ENCODE measurements around the gene GBP6.

The GBP6 gene

GRCh38 chr1:89378001-89378400 is 14.1 kb downstream of the GBP6 start:
- no peaks in the 10 kb centered on the region for H3K9me3 ChIP-seq (ENCODE audit: control insufficient read depth, low read length)
- no peaks in the 10 kb centered on the region for H3K4me1 ChIP-seq
- H3K4me2 ChIP-seq (ENCODE audit: low read length) = no peak overlapping the region
- H3K79me2 ChIP-seq = no peaks in the 10 kb centered on the region
- H3K27ac ChIP-seq = no peak overlapping the region
- H2AFZ ChIP-seq = no peak overlapping the region
- H3K9ac ChIP-seq = no peak overlapping the region
- no peak for TF ChIP-seq CTCF (IDR thresholded peaks at IDR 0.05)
- no peak overlapping the region for H3K4me3 ChIP-seq (ENCODE audit: low read depth, low read length)
- no peaks in the 10 kb centered on the region for H3K36me3 ChIP-seq (ENCODE audit: control insufficient read depth, insufficient read depth, low read length)
- no peaks in the 10 kb centered on the region for H3K27me3 ChIP-seq (ENCODE audit: control insufficient read depth, insufficient read depth, low read length)

GRCh38 chr1:89381618-89382017 is 17.8 kb downstream of the GBP6 start:
- H3K27me3 ChIP-seq (ENCODE audit: control insufficient read depth, insufficient read depth, low read length) = no peaks in the 10 kb centered on the region
- no peaks in the 10 kb centered on the region for H3K4me1 ChIP-seq
- no peak overlapping the region for H3K27ac ChIP-seq
- no peaks in the 10 kb centered on the region for H3K36me3 ChIP-seq (ENCODE audit: control insufficient read depth, insufficient read depth, low read length)
- TF ChIP-seq CTCF (IDR thresholded peaks at IDR 0.05) = no peak
- no peak overlapping the region for H3K9ac ChIP-seq
- no peak overlapping the region for H3K4me3 ChIP-seq (ENCODE audit: low read depth, low read length)
- no peaks in the 10 kb centered on the region for H3K9me3 ChIP-seq (ENCODE audit: control insufficient read depth, low read length)
- H2AFZ ChIP-seq = no peak overlapping the region
- H3K79me2 ChIP-seq = no peaks in the 10 kb centered on the region
- no peak overlapping the region for H3K4me2 ChIP-seq (ENCODE audit: low read length)

GRCh38 chr1:89382479-89382878 is 18.6 kb downstream of the GBP6 start:
- Histone ChIP-seq H3K79me2 (no peaks in the 10 kb centered on the region), H3K4me2 (ENCODE audit: low read length) (no peak overlapping the region), H3K27ac (no peak overlapping the region), H3K36me3 (ENCODE audit: control insufficient read depth, insufficient read depth, low read length) (no peaks in the 10 kb centered on the region), H3K4me3 (ENCODE audit: low read depth, low read length) (no peak overlapping the region), H3K9ac (no peak overlapping the region), H3K27me3 (ENCODE audit: control insufficient read depth, insufficient read depth, low read length) (no peaks in the 10 kb centered on the region), H2AFZ (no peak overlapping the region), H3K9me3 (ENCODE audit: control insufficient read depth, low read length) (no peaks in the 10 kb centered on the region), H3K4me1 (no peaks in the 10 kb centered on the region)
- no peak for TF ChIP-seq CTCF (IDR thresholded peaks at IDR 0.05)

GRCh38 chr1:89383185-89383584 is 19.3 kb downstream of the GBP6 start:
- no peak overlapping the region for H3K27ac ChIP-seq
- TF ChIP-seq CTCF (IDR thresholded peaks at IDR 0.05) = no peak
- no peaks in the 10 kb centered on the region for H3K9me3 ChIP-seq (ENCODE audit: control insufficient read depth, low read length)

GRCh38 chr1:89390707-89391106 is 26.8 kb downstream of the GBP6 start:
- H3K9me3 ChIP-seq (ENCODE audit: control insufficient read depth, low read length) = no peaks in the 10 kb centered on the region
- H3K79me2 ChIP-seq = no peaks in the 10 kb centered on the region
- peak overlapping the region; percentile 19 for H3K4me3 ChIP-seq (ENCODE audit: low read depth, low read length)
- TF ChIP-seq CTCF (IDR thresholded peaks at IDR 0.05) = no peak
- H3K4me2 ChIP-seq (ENCODE audit: low read length) = peak overlapping the region; percentile 64
- H2AFZ ChIP-seq = no peak overlapping the region
- peaks cover 4% of the 10 kb centered on the region for H3K4me1 ChIP-seq
- no peak overlapping the region for H3K9ac ChIP-seq
- no peaks in the 10 kb centered on the region for H3K27me3 ChIP-seq (ENCODE audit: control insufficient read depth, insufficient read depth, low read length)
- peak overlapping the region; percentile 95 for H3K27ac ChIP-seq
- no peaks in the 10 kb centered on the region for H3K36me3 ChIP-seq (ENCODE audit: control insufficient read depth, insufficient read depth, low read length)

More at GRCh38 chr1:89383185-89383584, 19.3 kb downstream of the GBP6 start:
- no peak overlapping the region for H2AFZ ChIP-seq
- no peak overlapping the region for H3K9ac ChIP-seq
- H3K36me3 ChIP-seq (ENCODE audit: control insufficient read depth, insufficient read depth, low read length) = no peaks in the 10 kb centered on the region
- H3K79me2 ChIP-seq = no peaks in the 10 kb centered on the region
- H3K27me3 ChIP-seq (ENCODE audit: control insufficient read depth, insufficient read depth, low read length) = no peaks in the 10 kb centered on the region
- no peak overlapping the region for H3K4me3 ChIP-seq (ENCODE audit: low read depth, low read length)
- no peak overlapping the region for H3K4me2 ChIP-seq (ENCODE audit: low read length)
- no peaks in the 10 kb centered on the region for H3K4me1 ChIP-seq
